ENCODE measurements around the gene FCRLB. TPM values are rescaled to one million over a fixed set of nuclear protein-coding genes. Genes with fewer than 3 reads are reported as not detected.
A peak's percentile ranks its signal among the peaks of the same experiment; 100 is the strongest.
"Not testable (repeated sequence)": the region's sequence is repeated elsewhere in the genome, so short reads cannot be mapped to it uniquely, and the experiment has no call there.

The FCRLB gene
- total RNA-seq, 4 donors from 2014 or later: 0.64 TPM; not detected in 3

DNA sequence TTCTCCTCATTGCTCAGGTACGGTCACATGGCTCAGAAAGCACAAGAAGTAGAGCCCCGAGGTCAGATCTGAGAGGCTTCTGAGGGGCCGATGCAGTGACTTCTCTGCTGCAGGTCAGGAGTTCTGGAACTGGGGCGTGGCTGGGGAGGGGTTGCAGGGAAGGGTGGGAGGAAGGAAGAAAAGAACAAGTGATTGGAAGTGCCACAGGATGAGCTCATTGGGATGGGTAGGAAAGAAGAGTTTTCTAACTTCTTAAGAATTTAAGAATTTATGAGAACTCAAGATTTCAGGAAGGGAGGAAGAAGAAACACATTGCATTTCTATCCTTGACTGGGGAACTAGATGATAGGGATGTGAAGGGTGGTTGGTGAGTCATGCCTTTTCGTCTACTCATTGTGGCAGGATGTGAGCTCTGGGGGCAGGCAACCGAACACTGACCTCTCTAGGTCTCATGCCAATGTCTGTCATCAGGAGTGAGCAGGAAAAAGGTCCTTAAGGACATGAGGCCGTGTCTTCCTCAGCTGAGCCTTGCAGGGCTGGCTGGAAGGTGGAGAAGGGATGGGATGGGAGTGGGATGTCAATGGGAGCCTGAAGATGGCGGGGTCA lies 497 bp downstream of the FCRLB start:
- H3K27me3 ChIP-seq: peaks cover 39% of the 10 kb centered on the region
- H3K36me3 ChIP-seq: no peaks in the 10 kb centered on the region
- H3K27ac ChIP-seq: no peak overlapping the region
- H3K4me3 ChIP-seq: no peak overlapping the region
- 52 to 62% methylated on average over 5 to 8 of the region's 8 CpGs for WGBS, 2 donors (ENCODE audit: low coverage in 1 of 2)
- H3K9me3 ChIP-seq: no peaks in the 10 kb centered on the region
- in situ Hi-C loops (cut with MboI; ENCODE audit: low pct_ligation_motif_present in 1 of 4, low pct_unique_long_range_greater_than_20kb in 1 of 4, low sequenced_read_pairs in 3 of 4): no loop called here
- peaks cover 0 to 15% (median 9%) of the 10 kb centered on the region in 4 donors for H3K4me1 ChIP-seq
- intact Hi-C loops (cut with DNase I; ENCODE audit: low total_unique reads): no loop called here
- TF ChIP-seq, protein P1, sequence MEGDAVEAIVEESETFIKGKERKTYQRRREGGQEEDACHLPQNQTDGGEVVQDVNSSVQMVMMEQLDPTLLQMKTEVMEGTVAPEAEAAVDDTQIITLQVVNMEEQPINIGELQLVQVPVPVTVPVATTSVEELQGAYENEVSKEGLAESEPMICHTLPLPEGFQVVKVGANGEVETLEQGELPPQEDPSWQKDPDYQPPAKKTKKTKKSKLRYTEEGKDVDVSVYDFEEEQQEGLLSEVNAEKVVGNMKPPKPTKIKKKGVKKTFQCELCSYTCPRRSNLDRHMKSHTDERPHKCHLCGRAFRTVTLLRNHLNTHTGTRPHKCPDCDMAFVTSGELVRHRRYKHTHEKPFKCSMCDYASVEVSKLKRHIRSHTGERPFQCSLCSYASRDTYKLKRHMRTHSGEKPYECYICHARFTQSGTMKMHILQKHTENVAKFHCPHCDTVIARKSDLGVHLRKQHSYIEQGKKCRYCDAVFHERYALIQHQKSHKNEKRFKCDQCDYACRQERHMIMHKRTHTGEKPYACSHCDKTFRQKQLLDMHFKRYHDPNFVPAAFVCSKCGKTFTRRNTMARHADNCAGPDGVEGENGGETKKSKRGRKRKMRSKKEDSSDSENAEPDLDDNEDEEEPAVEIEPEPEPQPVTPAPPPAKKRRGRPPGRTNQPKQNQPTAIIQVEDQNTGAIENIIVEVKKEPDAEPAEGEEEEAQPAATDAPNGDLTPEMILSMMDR (IDR thresholded peaks at IDR 0.05): no peak
- TF ChIP-seq POLR2A (IDR thresholded peaks at IDR 0.05): no peak
- no peak for TF ChIP-seq POLR2AphosphoS5 (IDR thresholded peaks at IDR 0.05)
- TF ChIP-seq EP300 (IDR thresholded peaks at IDR 0.05; ENCODE audit: low read depth): no peak
- DNase-seq: no peak

DNA sequence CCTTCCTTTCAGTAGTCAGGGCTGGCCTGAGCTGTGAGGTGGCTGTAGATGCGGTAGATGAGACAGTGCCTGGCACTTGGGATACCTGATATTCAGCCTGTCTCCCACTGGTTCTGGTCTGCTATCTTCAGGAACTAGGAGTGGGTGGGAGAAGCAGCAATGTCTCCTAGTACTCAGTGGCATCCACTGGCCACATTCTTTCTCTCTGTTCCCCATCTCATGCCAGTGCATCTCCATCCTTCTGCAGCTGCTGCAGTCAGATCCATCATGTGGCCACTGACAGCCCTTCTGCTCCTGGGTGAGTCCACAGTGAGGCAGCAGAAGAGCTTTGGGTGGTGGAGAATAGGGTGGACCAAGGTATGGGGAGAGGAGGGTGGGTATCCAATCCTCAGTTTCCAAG lies 1.1 kb downstream of the FCRLB start:
- intact Hi-C loops (cut with DNase I; ENCODE audit: low total_unique reads) (no loop called here), in situ Hi-C loops (cut with MboI; ENCODE audit: low pct_ligation_motif_present in 1 of 4, low pct_unique_long_range_greater_than_20kb in 1 of 4, low sequenced_read_pairs in 3 of 4) (no loop called here)
- Histone ChIP-seq H3K27ac (no peak overlapping the region), H3K36me3 (no peaks in the 10 kb centered on the region), H3K4me3 (no peak overlapping the region), H3K4me1 (peaks cover 0 to 20% (median 11%) of the 10 kb centered on the region in 4 donors), H3K9me3 (no peaks in the 10 kb centered on the region), H3K27me3 (peaks cover 39% of the 10 kb centered on the region)
- DNase-seq: no peak
- TF ChIP-seq POLR2AphosphoS5 (IDR thresholded peaks at IDR 0.05) (no peak), EP300 (IDR thresholded peaks at IDR 0.05; ENCODE audit: low read depth) (no peak)
- 100% methylated on average over 1 of the region's 1 CpG; no CpG with 5 or more reads in 1 of the 2 donors for WGBS, 2 donors (ENCODE audit: low coverage in 1 of 2)

DNA sequence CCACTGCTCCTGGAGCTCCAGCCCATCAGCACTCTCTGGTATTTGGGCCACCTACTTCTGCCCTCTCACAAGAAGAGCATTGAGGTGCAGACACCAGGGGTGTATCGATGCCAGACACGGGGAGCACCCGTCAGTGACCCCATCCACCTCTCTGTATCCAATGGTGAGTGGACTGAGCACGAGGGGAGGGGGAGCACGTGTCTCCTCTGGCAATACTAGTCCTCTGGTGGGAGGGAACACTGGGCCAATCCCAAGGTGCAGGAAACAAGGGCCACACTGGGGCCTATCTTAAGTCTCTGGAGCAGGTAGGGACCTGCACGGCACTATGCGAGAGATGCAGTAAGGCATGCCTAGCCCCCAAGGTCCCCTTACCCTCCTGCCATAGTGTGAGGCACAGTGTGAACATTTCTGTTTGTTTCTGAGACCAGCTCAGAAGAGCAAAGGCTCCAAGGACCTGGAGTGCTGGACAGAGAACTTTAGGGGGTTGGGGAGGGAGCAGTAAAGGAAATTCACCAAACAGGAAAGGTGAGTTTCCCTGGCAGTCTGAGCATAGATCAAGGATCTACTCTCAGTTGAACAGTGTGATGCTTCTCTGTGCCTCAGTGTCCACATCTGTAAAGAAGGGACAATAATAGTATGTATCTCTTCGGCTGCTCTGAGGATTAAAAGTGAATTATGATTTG lies 2.3 kb downstream of the FCRLB start:
- TF ChIP-seq POLR2A (IDR thresholded peaks at IDR 0.05): no peak
- H3K9me3 ChIP-seq: no peaks in the 10 kb centered on the region
- no peak for DNase-seq
- H3K4me1 ChIP-seq: peaks cover 0 to 22% (median 13%) of the 10 kb centered on the region in 4 donors
- in situ Hi-C loops (cut with MboI; ENCODE audit: low pct_ligation_motif_present in 1 of 4, low pct_unique_long_range_greater_than_20kb in 1 of 4, low sequenced_read_pairs in 3 of 4): no loop called here
- no peak overlapping the region for H3K27ac ChIP-seq
- intact Hi-C loops (cut with DNase I; ENCODE audit: low total_unique reads): no loop called here
- H3K27me3 ChIP-seq: peaks cover 47% of the 10 kb centered on the region
- 47 to 85% methylated on average over 2 to 8 of the region's 8 CpGs for WGBS, 2 donors (ENCODE audit: low coverage in 1 of 2)
- no peak overlapping the region for H3K4me3 ChIP-seq
- no peaks in the 10 kb centered on the region for H3K36me3 ChIP-seq

DNA sequence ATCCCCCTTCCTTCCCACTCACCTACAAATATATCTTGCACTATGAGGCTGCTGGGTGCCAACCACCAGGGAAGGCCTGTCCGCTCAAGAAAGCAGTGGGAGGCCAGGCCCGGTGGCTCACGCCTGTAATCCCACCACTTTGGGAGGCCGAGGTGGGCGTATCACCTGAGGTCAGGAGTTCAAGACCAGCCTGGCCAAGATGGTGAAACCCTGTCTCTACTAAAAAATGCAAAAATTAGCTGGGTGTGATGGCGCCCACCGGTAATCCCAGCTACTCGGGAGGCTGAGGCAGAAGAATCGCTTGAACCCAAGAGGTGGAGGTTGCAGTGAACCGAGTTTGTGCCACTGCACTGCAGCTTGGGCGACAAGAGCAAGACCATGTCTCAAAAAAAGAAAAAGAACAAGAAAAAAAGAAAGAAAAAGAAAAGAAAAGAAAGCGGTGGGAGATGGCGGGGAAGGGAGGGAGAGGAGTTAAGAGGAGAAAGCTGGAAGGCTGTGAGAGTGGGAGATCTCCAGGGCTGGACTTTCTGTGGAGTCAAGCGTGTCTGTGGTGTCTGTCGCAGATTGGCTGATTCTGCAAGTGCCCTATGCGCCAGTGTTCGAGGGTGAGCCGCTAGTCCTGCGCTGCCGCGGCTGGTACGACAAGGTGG lies 4.0 kb downstream of the FCRLB start:
- WGBS, 2 donors (ENCODE audit: low coverage in 1 of 2): 49 to 50% methylated on average over 7 to 22 of the region's 22 CpGs
- Histone ChIP-seq H3K4me3 (peak overlapping the region; percentile 37 to 73 (median 63)), H3K27ac (peak overlapping the region; percentile 80 to 92 (median 85)), H3K4me1 (peaks cover 0 to 22% (median 13%) of the 10 kb centered on the region in 4 donors), H3K27me3 (peaks cover 50% of the 10 kb centered on the region)
- H3K36me3 ChIP-seq; intact Hi-C loops (cut with DNase I; ENCODE audit: low total_unique reads); DNase-seq; H3K9me3 ChIP-seq: not testable (repeated sequence)
- in situ Hi-C loops (cut with MboI; ENCODE audit: low pct_ligation_motif_present in 1 of 4, low pct_unique_long_range_greater_than_20kb in 1 of 4, low sequenced_read_pairs in 3 of 4): loop anchor here (25.0 kb wide), 4 partner anchors 88 to 663 kb away; partner anchors contain the start of genes FCGR3B (in 3 of the 4) and ARHGAP30 (in 1 of the 4)

DNA sequence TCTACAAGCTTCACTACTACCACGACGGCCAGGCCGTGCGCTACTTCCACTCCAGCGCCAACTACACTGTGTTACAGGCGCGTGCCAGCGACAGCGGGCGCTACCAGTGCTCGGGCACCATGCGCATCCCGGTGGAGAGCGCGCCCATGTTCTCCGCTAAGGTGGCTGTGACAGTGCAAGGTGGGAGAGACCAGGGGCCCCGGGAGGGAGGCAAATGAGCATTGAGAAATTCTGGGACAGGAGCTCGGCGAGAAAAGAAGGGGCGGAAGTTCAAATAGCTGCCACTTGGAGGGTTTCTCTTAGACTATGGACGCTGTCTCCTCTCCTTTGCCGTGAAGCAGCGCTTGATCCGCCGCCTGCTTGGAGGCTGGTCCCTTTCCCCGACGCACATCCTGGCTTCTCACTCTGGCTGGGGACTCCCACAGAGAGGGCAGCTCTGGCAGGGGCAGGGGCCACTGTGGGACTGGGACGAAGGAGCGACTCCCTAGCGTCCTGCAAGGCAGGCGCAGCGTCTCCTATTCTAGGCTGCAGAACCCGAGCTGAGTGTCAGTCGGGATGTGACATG lies 4.6 kb downstream of the FCRLB start:
- Histone ChIP-seq H3K4me3 (peak overlapping the region; percentile 37 to 73 (median 63)), H3K36me3 (no peaks in the 10 kb centered on the region), H3K27ac (peak overlapping the region; percentile 80 to 92 (median 85)), H3K9me3 (no peaks in the 10 kb centered on the region), H3K4me1 (peaks cover 0 to 22% (median 13%) of the 10 kb centered on the region in 4 donors), H3K27me3 (peaks cover 56% of the 10 kb centered on the region)
- in situ Hi-C loops (cut with MboI; ENCODE audit: low pct_ligation_motif_present in 1 of 4, low pct_unique_long_range_greater_than_20kb in 1 of 4, low sequenced_read_pairs in 3 of 4): loop anchor here (25.0 kb wide), 4 partner anchors 89 to 664 kb away; partner anchors contain the start of genes FCGR3B (in 3 of the 4) and ARHGAP30 (in 1 of the 4)
- no peak for TF ChIP-seq EP300 (IDR thresholded peaks at IDR 0.05; ENCODE audit: low read depth)
- no peak for TF ChIP-seq POLR2A (IDR thresholded peaks at IDR 0.05)
- TF ChIP-seq, protein P1 (IDR thresholded peaks at IDR 0.05): peak in 4 of 5 experiments; percentile 23 to 46 (median 27)
- no peak for TF ChIP-seq POLR2AphosphoS5 (IDR thresholded peaks at IDR 0.05)
- intact Hi-C loops (cut with DNase I; ENCODE audit: low total_unique reads): no loop called here
- peak; percentile 40 for DNase-seq
- WGBS, 2 donors (ENCODE audit: low coverage in 1 of 2): 0% methylated on average over 27 of the region's 34 CpGs; no CpG with 5 or more reads in 1 of the 2 donors

Data from transverse colon (tissue), 4 donors.